Epithelial cell of prostate (primary cell): ENCODE data around the gene PDIA3.
"Not testable (repeated sequence)": the region's sequence is repeated elsewhere in the genome, so short reads cannot be mapped to it uniquely, and the experiment has no call there.

ENCODE experiments used
- DNase-seq: peaks from one replicate; pipeline ENCODE4 v3.0.0-alpha.2; 2011; ENCODE audit warnings: low read depth, low spot score
- H3K27ac ChIP-seq: fragments of 450-650 bp; 2 replicates; pipeline ENCODE4 v1.5.1; 2017; ENCODE audit warnings: mild to moderate bottlenecking

The PDIA3 gene

DNA sequence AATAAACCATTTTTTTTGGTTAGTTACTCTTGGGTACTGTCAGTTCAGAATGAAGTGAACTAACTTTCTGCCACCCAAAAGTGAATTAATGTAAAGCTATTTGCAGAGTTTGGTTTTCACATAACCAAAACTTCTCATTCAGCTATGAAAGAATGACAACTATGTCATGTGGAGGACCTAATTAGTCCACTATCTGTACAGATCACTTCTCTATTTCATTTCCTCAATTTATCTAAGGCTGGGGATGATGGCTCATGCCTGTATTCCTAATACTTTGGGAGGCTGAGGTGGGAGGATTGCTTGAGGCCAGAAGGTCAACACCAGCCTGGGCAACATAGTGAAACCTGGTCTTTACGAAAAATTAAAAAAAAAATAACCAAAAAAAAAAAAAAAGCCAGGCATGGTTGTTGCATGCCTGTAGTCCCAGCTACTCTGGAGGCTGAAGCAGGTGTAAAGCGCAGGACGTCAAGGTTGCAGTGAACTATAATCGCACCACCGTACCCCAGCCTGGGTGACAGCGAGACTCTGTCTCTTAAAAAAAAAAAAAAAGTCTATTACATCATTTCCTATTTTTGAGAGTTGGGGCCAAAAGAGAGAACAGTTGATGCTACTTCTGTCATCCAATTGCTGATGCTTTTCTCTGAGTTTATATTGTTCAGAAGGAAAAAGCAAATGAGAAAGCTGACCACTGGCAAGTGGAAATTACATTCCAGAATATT, 62.9 kb downstream of the PDIA3 start:
- DNase-seq, result no peak
- no peak overlapping the region for H3K27ac ChIP-seq

DNA sequence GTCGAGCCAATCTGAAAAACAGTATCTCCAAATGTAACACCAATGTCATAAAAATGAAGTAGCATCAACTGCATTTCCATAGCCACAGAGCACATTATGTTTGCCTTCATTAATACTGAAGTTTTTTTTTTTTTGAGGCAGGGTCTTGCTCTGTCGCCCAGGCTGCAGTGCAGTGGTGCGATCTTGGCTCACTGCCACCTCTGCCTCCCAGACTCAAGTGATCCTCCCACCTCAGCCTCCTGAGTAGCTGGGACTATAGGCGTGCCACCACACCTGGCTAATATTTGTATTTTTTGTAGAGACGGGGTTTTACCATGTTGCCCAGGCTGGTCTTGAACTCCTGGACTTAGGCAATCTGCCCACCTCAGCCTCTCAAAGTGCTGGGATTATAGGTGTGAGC, 68.8 kb downstream of the PDIA3 start:
- H3K27ac ChIP-seq, DNase-seq: not testable (repeated sequence)

DNA sequence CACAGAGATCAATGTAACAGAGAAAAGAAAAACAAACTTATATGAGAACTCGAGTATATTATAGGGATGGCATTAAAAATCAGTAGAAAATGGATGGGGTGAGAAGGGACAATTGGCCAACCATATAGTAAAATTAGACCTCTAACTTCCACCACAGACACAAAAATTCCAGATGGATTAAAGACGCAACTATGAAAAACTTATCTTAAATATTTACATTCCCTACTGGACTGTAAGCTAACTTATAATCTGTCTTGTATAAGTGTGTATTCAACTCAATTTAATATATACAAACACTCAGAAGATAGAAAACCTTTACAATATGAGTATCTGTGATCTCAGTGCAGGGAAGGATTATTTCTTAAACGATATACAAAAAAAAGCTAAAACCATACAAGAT, 75.3 kb downstream of the PDIA3 start:
- H3K27ac ChIP-seq, result no peak overlapping the region
- no peak for DNase-seq
